Measurements from ENCODE around the gene SBK2.
"Not testable (repeated sequence)": the region's sequence is repeated elsewhere in the genome, so short reads cannot be mapped to it uniquely, and the experiment has no call there.

Gene SBK2

GRCh38 chr19:55496820-55497219 lies 40.1 kb downstream of the SBK2 start:
- DNase-seq: not testable (repeated sequence)

GRCh38 chr19:55495646-55496349 lies 41.1 kb downstream of the SBK2 start:
- DNase-seq: no peak

GRCh38 chr19:55494172-55494761 lies 42.7 kb downstream of the SBK2 start:
- DNase-seq: no peak

- DNase-seq: no peak
Measured at GRCh38 chr19:55493645-55494171, 43.2 kb downstream of the SBK2 start.

- DNase-seq: no peak
Measured at GRCh38 chr19:55493052-55493644, 43.8 kb downstream of the SBK2 start.

GRCh38 chr19:55492362-55492944 lies 44.5 kb downstream of the SBK2 start:
- no peak for DNase-seq

GRCh38 chr19:55491546-55492360 lies 45.2 kb downstream of the SBK2 start:
- no peak for DNase-seq

GRCh38 chr19:55490478-55491432 lies 46.2 kb downstream of the SBK2 start:
- DNase-seq: no peak

- no peak for DNase-seq
Measured at GRCh38 chr19:55489711-55490477, 47.0 kb downstream of the SBK2 start.

- no peak for DNase-seq
Measured at GRCh38 chr19:55488986-55489710, 47.8 kb downstream of the SBK2 start.

- no peak for DNase-seq
Measured at GRCh38 chr19:55487924-55488687, 48.8 kb downstream of the SBK2 start, which contains the start of gene SSC5D. Gene SSC5D (plus strand): TSS chr19:55488436. CDS start chr19:55488590, 154 bp downstream.

GRCh38 chr19:55486971-55487923 lies 49.7 kb downstream of the SBK2 start:
- peak; percentile 68 for DNase-seq

GRCh38 chr19:55486043-55486970 lies 50.6 kb downstream of the SBK2 start:
- no peak for DNase-seq

GRCh38 chr19:55485439-55486011 lies 51.4 kb downstream of the SBK2 start:
- no peak for DNase-seq

GRCh38 chr19:55484593-55485438 lies 52.1 kb downstream of the SBK2 start, which contains the start of gene NAT14:
Gene NAT14 (plus strand): TSS chr19:55485188. CDS start chr19:55485709, 521 bp downstream.
- no peak for DNase-seq

All from DMS 273 treated with DMSO at 0.1 percent for 48 hours (cell line).